Mucosa of stomach (tissue), 1 donor: ENCODE measurements around the gene PRKG1.

Source experiments
- H3K27me3 ChIP-seq: one replicate; pipeline ENCODE4 v1.7.0; 2013; ENCODE audit warnings: mild to moderate bottlenecking, low read length; ENCODE audit not compliant: control insufficient read depth, insufficient read depth
- H3K36me3 ChIP-seq: one replicate; pipeline ENCODE4 v1.7.0; 2013; ENCODE audit warnings: low read length; ENCODE audit not compliant: control insufficient read depth, insufficient read depth
- H3K4me1 ChIP-seq: one replicate; pipeline ENCODE4 v1.7.0; 2013; ENCODE audit warnings: mild to moderate bottlenecking, low read length; ENCODE audit not compliant: control insufficient read depth, insufficient read depth
- H3K4me3 ChIP-seq: one replicate; pipeline ENCODE4 v1.7.0; 2013; ENCODE audit warnings: low read length
- H3K9ac ChIP-seq: one replicate; pipeline ENCODE4 v1.7.0; 2013; ENCODE audit warnings: mild to moderate bottlenecking, low read length, moderate library complexity
- H3K9me3 ChIP-seq: one replicate; pipeline ENCODE4 v1.7.0; 2013; ENCODE audit warnings: mild to moderate bottlenecking, low read length, moderate library complexity; ENCODE audit not compliant: control insufficient read depth
- donor health status: Pancreatic carcinoma.

Gene PRKG1

GRCh38 chr10:52066383-52066782, 992.1 kb downstream of the PRKG1 start:
- no peaks in the 10 kb centered on the region for H3K9me3 ChIP-seq
- H3K27me3 ChIP-seq = no peaks in the 10 kb centered on the region
- no peak overlapping the region for H3K4me3 ChIP-seq
- no peaks in the 10 kb centered on the region for H3K4me1 ChIP-seq
- H3K36me3 ChIP-seq = no peaks in the 10 kb centered on the region
- no peak overlapping the region for H3K9ac ChIP-seq

DNA sequence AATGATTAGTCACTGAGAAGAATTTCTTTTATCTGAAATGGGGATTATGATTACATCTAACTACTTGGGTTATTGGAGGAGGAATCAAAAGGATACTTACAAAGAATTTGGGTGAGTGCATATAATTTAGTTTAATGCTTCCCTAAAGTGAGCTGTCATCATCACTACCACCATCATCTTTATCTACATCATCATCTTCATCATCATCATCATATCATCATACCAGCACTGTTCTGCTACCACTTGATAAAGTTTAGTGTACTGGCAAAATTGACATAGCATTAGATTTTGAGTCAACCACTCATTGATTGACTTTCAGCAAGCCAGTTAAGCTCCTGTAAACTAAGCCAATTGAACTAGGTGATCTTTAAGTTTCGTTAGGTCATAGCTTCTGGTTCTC, 994.2 kb downstream of the PRKG1 start:
- Histone ChIP-seq H3K27me3 (no peaks in the 10 kb centered on the region), H3K4me1 (no peaks in the 10 kb centered on the region), H3K9me3 (no peaks in the 10 kb centered on the region), H3K36me3 (no peaks in the 10 kb centered on the region), H3K9ac (no peak overlapping the region), H3K4me3 (no peak overlapping the region)

DNA sequence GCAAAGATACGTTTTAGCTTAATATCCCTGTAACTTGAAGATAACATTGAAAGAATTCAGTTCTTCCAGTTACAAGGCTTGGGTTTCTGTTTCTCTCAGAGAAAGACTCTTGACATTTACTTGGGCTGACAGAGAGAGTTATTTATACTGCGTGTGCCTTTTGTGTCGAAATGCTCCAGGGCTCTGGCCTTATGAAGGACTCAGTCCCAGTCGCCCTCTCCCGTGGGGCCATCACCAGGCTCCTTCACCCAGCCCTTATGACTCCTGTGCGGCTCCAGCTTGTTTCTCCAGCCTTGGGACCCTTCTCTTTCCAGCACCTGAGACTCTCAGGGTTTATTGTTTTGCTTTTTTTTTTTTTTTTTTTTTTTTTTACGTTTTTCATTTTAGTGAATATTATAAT, 997.5 kb downstream of the PRKG1 start:
- H3K36me3 ChIP-seq = no peaks in the 10 kb centered on the region
- no peak overlapping the region for H3K9ac ChIP-seq
- H3K27me3 ChIP-seq = no peaks in the 10 kb centered on the region
- H3K4me3 ChIP-seq = no peak overlapping the region
- no peaks in the 10 kb centered on the region for H3K9me3 ChIP-seq
- no peaks in the 10 kb centered on the region for H3K4me1 ChIP-seq

DNA sequence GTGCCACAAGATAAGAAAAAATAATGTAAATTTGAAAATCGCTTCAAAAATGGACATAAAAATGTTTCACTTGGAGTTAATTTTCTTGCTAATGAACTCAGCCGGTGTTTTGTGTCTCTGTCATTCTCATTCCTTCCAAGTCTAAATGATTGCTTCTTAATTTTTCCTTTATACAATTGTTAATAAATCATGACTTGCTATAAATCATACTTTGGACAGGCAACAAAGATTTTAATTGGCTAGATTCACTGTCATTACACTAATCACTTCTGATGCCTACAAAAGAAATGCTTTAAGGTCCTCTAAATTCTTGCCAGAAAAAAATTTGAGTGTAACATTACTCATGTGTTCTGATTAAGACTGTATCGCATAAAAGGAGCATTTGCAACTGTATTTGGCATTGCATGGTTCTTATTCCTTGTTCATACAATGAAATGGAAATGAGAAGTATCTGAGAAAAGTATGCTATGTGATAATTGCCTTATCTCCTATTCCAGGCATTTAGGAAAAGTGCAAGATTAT, 1000.3 kb downstream of the PRKG1 start:
- Histone ChIP-seq H3K9ac (no peak overlapping the region), H3K36me3 (no peaks in the 10 kb centered on the region), H3K4me3 (no peak overlapping the region), H3K27me3 (no peaks in the 10 kb centered on the region), H3K4me1 (no peaks in the 10 kb centered on the region), H3K9me3 (no peaks in the 10 kb centered on the region)

DNA sequence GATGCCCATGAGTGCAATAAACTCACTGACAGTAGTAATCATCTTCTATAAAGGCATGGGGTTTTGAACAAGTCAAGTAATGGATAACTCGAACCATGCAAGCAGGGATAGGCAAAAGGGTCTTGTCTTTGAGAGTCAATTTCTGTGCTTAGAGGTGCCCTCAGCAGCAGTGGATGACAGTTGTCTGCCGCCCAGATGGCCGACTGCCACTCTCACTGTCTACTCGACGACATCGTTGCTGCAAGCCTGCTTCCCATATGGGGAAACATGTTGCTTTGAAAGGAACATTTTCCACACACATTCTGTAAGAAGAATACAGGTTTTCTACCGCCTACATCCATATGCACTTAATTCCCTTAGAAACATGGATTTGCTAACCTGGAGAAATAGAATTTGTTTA, 1003.5 kb downstream of the PRKG1 start:
- Histone ChIP-seq H3K27me3 (no peaks in the 10 kb centered on the region), H3K4me3 (no peak overlapping the region), H3K36me3 (no peaks in the 10 kb centered on the region), H3K4me1 (no peaks in the 10 kb centered on the region), H3K9ac (no peak overlapping the region), H3K9me3 (no peaks in the 10 kb centered on the region)

DNA sequence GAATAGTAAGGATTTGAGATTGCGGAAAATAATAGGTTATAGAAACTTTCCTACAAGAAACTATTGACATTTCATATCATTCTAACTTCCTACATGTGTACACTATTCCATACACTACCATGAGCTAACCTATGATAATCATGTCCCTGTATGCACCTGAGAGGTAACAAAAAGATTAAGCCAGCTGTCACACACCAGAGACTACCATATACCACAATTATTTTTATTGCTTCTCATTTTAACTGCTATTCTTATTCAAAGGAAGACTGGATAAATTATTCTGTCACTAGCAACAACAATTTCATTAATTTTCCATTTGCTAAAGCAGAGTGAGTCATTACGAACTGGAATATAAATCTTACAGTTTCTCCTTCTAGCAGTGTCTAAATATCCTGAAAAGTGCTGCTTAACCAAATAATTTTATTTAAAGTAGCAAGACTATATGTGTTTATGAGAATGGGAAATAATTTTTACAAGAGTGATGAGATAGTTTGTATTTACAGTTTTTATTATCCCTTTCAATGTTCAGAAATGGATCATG, 1004.2 kb downstream of the PRKG1 start:
- no peaks in the 10 kb centered on the region for H3K4me1 ChIP-seq
- no peaks in the 10 kb centered on the region for H3K36me3 ChIP-seq
- H3K27me3 ChIP-seq = no peaks in the 10 kb centered on the region
- no peaks in the 10 kb centered on the region for H3K9me3 ChIP-seq
- no peak overlapping the region for H3K4me3 ChIP-seq
- H3K9ac ChIP-seq = no peak overlapping the region

GRCh38 chr10:52082307-52082706, 1008.0 kb downstream of the PRKG1 start:
- H3K9ac ChIP-seq = no peak overlapping the region
- H3K4me1 ChIP-seq = no peaks in the 10 kb centered on the region

GRCh38 chr10:52083422-52083821, 1009.1 kb downstream of the PRKG1 start:
- H3K36me3 ChIP-seq = no peaks in the 10 kb centered on the region
- H3K4me3 ChIP-seq = no peak overlapping the region
- H3K9ac ChIP-seq = no peak overlapping the region
- H3K27me3 ChIP-seq = no peaks in the 10 kb centered on the region
- H3K9me3 ChIP-seq = no peaks in the 10 kb centered on the region
- no peaks in the 10 kb centered on the region for H3K4me1 ChIP-seq

More at GRCh38 chr10:52082307-52082706, 1008.0 kb downstream of the PRKG1 start:
- Histone ChIP-seq H3K27me3 (no peaks in the 10 kb centered on the region), H3K4me3 (no peak overlapping the region), H3K9me3 (no peaks in the 10 kb centered on the region), H3K36me3 (no peaks in the 10 kb centered on the region)

DNA sequence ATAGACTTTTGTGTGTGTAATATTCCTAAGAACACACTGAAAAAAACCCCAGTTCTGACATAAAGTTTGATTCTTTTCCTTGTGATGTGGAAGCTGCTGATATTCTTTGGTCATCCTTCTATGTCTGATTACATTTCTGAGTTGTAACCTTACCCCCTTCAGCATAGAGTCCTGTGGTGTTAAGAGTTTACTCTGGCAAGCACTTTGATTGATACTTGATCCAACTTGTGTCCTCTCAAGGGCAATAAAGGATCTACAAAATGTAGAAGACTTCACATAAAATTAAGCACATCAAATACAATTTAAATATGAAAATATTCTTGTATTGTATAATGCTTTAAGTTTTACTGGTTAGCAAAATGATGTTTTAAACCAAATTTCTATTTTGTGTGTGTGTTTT, 1018.1 kb downstream of the PRKG1 start:
- Histone ChIP-seq H3K9ac (no peak overlapping the region), H3K27me3 (no peaks in the 10 kb centered on the region), H3K4me3 (no peak overlapping the region), H3K4me1 (no peaks in the 10 kb centered on the region), H3K36me3 (no peaks in the 10 kb centered on the region), H3K9me3 (no peaks in the 10 kb centered on the region)

DNA sequence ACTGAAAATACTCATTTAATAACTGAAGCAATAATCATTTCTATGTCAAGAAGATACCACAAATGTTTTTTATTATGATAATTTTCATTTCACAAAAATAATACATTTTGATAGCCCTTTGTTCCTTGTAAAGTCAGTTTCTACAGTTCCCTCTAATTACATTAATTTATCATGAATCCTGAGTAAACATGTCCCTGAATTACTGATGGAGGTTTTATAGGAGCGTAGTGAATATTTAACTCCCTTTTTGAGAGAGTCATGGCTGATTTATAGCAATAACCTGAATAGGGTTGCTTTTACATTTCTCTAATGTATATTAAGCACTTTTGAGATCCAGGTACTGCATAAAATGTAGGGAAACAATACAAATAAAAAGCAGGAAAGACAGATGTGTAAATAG, 1023.8 kb downstream of the PRKG1 start:
- H3K36me3 ChIP-seq = no peaks in the 10 kb centered on the region
- no peaks in the 10 kb centered on the region for H3K27me3 ChIP-seq
- no peak overlapping the region for H3K9ac ChIP-seq
- no peak overlapping the region for H3K4me3 ChIP-seq
- no peaks in the 10 kb centered on the region for H3K9me3 ChIP-seq
- no peaks in the 10 kb centered on the region for H3K4me1 ChIP-seq

- no peaks in the 10 kb centered on the region for H3K4me1 ChIP-seq
- H3K36me3 ChIP-seq = no peaks in the 10 kb centered on the region
- no peak overlapping the region for H3K9ac ChIP-seq
Measured at GRCh38 chr10:52099026-52099600, 1024.8 kb downstream of the PRKG1 start.

DNA sequence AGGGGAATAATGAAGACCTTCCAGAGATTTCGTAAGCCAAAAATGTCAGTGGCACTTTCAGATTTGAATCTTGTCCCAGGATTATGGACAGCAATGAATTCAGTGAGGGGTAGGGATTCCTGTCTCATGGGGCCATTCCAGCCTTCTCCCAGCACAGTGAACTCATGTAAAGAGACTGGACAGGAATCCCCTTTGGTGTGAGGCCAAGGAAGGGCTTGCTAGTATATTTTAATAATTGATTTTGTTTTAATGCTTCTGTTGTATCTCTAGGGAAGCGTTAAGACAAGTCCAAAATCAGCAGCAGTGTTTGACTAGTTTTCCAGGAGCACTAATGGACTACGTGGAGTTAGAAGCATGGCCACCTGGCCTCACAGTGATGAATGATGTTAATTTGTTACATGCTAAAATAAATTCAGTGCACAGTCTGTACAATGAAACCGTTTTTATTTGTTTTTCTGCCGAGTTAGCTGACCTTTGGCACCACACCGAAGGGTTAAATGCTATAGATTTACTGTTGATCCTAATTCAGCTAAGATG, 1025.8 kb downstream of the PRKG1 start:
- Histone ChIP-seq H3K9me3 (no peaks in the 10 kb centered on the region), H3K9ac (no peak overlapping the region), H3K27me3 (no peaks in the 10 kb centered on the region), H3K4me3 (no peak overlapping the region), H3K4me1 (no peaks in the 10 kb centered on the region), H3K36me3 (no peaks in the 10 kb centered on the region)

More at GRCh38 chr10:52099026-52099600, 1024.8 kb downstream of the PRKG1 start:
- no peaks in the 10 kb centered on the region for H3K9me3 ChIP-seq
- H3K4me3 ChIP-seq = no peak overlapping the region
- no peaks in the 10 kb centered on the region for H3K27me3 ChIP-seq
